SJCRH30 (cell line): Measurements from ENCODE around the gene PKD1. TPM values are rescaled to one million over a fixed set of nuclear protein-coding genes. Genes with fewer than 3 reads are reported as not detected.
"Not testable (repeated sequence)": the region's sequence is repeated elsewhere in the genome, so short reads cannot be mapped to it uniquely, and the experiment has no call there.

Experiments
- DNase-seq, 2 experiments: peaks; one replicate each; pipeline ENCODE4 v3.0.0-alpha.2; 2015 to 2020
- H3K27ac ChIP-seq: fragments of 250-450 bp; sonication (Bioruptor Pico); 2 replicates; pipeline ENCODE4 v1.5.1; 2020; ENCODE audit warnings: mild to moderate bottlenecking, moderate library complexity
- H3K27me3 ChIP-seq: fragments of 250-450 bp; sonication (Bioruptor Pico); 2 replicates; pipeline ENCODE4 v1.5.1; 2020; ENCODE audit warnings: mild to moderate bottlenecking, moderate library complexity
- H3K36me3 ChIP-seq: fragments of 250-450 bp; sonication (Bioruptor Pico); 2 replicates; pipeline ENCODE4 v1.5.1; 2020; ENCODE audit warnings: mild to moderate bottlenecking, moderate library complexity
- H3K4me1 ChIP-seq: fragments of 250-450 bp; sonication (Bioruptor Pico); 2 replicates; pipeline ENCODE4 v1.5.1; 2020; ENCODE audit warnings: mild to moderate bottlenecking, moderate library complexity
- H3K4me3 ChIP-seq: fragments of 250-450 bp; sonication (Bioruptor Pico); 2 replicates; pipeline ENCODE4 v1.5.1; 2020; ENCODE audit warnings: mild to moderate bottlenecking, moderate library complexity
- H3K9me3 ChIP-seq: fragments of 250-450 bp; sonication (Bioruptor Pico); replicated peaks from 2 replicates; pipeline ENCODE4 v1.5.1; 2020; ENCODE audit warnings: mild to moderate bottlenecking, moderate library complexity
- total RNA-seq: library from RNA; depleted of rRNA; stranded (reverse); fragments of >200 nt; shearing (Covaris generic); gene quantifications from 2 replicates; pipeline ENCODE4 v1.2.3, GENCODE V29; 2014

The PKD1 gene
- total RNA-seq, 1 experiment from 2014 or later: 51.9 TPM

DNA sequence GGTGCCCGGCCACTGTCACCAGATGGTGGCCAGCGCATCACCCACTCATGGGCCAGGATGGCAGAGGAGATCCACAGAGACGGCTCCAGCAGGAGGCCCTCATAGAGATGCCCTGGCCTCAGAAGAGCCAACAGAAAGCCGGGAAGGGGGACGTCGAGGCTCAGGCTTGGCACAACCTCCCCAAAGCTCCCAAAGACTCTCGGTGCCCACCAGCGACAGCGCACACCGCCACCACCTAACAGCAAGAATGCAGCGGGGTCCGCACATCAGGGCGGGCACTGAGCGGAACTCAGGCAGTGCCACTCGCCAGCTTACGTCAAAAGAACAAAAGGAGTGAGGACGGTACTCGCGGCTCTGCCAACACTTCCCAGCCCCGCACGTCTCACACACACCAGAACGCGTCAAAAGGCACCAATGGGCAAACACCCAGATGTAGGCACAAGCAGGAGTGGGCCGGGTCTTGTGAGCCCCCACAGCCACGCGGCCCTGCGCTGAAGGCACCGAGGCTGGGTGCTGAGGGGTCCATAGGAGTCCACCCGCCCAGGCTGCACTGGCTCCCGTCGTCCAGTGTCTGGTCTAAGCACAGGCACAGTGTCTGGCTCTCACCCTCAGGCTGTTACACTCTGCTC, 8.7 kb downstream of the PKD1 start:
- H3K27ac ChIP-seq, H3K4me3 ChIP-seq, H3K36me3 ChIP-seq, H3K4me1 ChIP-seq, DNase-seq, H3K27me3 ChIP-seq, H3K9me3 ChIP-seq: not testable (repeated sequence)

GRCh38 chr16:2126161-2126743, 9.4 kb downstream of the PKD1 start:
- not testable (repeated sequence) for H3K27me3 ChIP-seq, H3K27ac ChIP-seq, DNase-seq, H3K36me3 ChIP-seq, H3K4me1 ChIP-seq, H3K4me3 ChIP-seq, H3K9me3 ChIP-seq

GRCh38 chr16:2125609-2126008, 10.1 kb downstream of the PKD1 start:
- H3K27me3 ChIP-seq, H3K4me3 ChIP-seq, H3K36me3 ChIP-seq, DNase-seq, H3K4me1 ChIP-seq, H3K9me3 ChIP-seq: not testable (repeated sequence)
- peak overlapping the region; percentile 97 for H3K27ac ChIP-seq

DNA sequence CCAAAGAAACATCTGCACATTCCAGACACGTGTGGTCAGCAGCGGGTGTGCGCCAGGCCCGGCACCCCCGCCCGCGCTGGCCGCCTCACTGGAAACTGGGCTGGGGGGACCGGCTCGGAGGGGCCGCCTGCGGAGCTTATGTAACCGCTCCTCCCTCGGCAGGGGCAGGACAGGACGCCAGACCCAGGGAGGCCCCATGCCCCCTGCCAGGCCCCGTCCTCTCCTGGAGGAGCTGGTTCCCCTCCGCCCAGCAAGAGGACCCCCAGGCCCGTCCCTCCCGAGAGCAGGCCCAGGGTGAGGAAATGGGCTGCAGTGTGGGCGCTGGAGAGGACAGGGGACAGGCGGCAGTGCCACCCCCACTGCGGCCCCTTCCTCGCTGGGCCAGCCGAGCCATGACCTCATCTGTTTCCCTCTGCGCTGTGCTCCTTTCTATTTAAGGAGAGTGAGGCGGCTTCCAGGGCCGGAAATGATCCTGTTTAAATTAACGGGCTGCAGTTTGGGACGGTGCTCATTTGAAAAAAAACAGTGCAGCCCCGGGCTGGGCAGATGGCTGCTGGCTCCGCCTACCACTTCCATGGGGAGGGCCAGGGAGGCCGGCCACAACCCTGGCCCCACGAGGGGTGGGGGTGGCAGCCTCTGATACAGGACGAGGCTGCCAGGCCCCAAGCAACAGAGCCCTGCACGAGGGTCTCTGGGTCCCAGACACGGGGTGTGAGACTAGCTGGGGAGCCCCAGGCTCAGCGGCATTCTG, 10.8 kb downstream of the PKD1 start:
- H3K27me3 ChIP-seq, H3K9me3 ChIP-seq, H3K36me3 ChIP-seq, H3K4me1 ChIP-seq: not testable (repeated sequence)
- peak; percentile 79 for DNase-seq
- peak overlapping the region; percentile 97 for H3K27ac ChIP-seq
- H3K4me3 ChIP-seq: peak overlapping the region; percentile 57

DNA sequence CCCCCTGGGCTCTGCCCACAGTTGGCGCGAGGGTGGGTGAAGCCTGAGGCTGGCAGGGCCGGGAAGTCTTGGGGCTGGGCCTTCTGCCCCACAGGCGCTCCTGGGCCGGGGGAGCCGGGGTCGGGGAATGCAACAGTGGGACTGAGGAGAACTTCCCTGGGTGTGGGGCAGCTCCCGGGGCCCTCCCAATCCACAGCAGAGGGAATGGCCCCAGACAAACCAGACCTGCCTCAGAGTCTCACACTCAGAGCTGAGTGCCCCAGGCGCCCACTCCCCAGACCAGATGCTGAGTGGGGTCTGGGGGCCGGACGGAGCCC, 11.4 kb downstream of the PKD1 start:
- not testable (repeated sequence) for DNase-seq, H3K27me3 ChIP-seq, H3K9me3 ChIP-seq, H3K4me1 ChIP-seq, H3K36me3 ChIP-seq
- H3K4me3 ChIP-seq: peak overlapping the region; percentile 57
- peak overlapping the region; percentile 97 for H3K27ac ChIP-seq

GRCh38 chr16:2123706-2124376, 11.9 kb downstream of the PKD1 start:
- Histone ChIP-seq H3K4me3 (peak overlapping the region; percentile 57), H3K27ac (peak overlapping the region; percentile 97)
- not testable (repeated sequence) for H3K27me3 ChIP-seq, H3K9me3 ChIP-seq, H3K36me3 ChIP-seq, H3K4me1 ChIP-seq, DNase-seq

DNA sequence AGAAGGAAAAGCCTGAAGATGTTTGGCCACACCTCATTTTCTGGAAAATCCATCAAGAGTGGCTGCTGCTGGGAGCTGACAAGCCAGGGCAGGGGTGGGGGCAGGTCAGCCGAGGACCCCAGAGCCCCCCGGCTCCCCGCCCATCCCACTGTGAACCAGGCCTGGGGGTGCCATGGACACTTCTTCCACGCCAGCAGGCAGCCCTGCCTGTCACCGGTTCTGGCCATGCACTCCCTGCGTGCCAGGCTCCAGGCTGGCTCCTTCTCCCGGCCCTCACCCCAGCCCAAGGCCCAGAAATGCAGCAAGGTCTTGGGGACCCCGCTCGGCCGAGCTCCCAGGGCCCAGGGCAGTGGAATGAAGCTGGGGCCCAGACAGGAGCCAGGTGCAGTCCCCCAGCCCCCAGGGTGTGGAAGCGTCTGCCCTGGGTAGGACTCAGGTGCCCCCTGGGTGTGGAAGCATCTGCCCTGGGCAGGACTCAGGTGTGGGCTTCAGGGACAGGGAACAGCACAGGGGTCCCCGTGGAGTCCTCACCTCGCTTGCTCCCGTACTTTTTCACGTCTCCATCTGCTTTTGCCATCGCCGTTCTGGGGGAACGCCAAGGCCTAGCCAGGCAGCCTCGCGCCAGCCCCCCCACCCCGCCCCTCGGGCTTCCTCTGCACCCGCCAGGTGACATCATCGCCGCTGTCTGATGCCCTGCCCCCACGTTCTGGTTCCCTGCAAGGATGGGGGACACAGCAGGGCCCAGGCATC, 12.6 kb downstream of the PKD1 start:
- H3K4me1 ChIP-seq: not testable (repeated sequence)

DNA sequence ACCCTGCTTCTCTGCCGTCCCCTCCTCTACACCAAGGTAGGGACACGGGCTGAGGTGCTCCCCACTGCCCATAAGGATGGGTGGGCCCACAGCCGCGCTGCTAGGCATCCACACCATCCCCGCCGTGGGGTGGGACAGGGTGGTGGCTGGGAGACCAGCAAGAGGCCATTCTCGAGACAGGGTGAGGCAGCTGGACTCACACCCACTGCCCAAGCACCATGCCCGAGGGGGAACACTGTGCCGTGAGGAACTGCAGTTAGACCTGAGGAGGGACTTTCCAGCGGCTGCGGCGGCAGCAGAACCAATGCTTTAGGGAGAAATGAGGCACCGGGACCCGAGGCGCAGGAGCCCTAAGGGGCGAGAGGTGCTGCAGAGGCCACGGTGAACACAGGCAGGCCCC, 13.3 kb downstream of the PKD1 start:
- no peak overlapping the region for H3K27ac ChIP-seq
- H3K36me3 ChIP-seq: no peaks in the 10 kb centered on the region
- no peak overlapping the region for H3K4me3 ChIP-seq
- H3K4me1 ChIP-seq: 0 out of 2 replicates have a peak, but pooled peaks cover 2% of the 10 kb centered on the region
- no peaks in the 10 kb centered on the region for H3K27me3 ChIP-seq
- no peak for DNase-seq
- no peaks in the 10 kb centered on the region for H3K9me3 ChIP-seq

More for the DNA sequence above, 12.6 kb downstream of the PKD1 start:
- not testable (repeated sequence) for H3K27ac ChIP-seq, H3K27me3 ChIP-seq, H3K36me3 ChIP-seq, H3K4me3 ChIP-seq, DNase-seq, H3K9me3 ChIP-seq

GRCh38 chr16:2121853-2122252, 13.8 kb downstream of the PKD1 start:
- H3K4me3 ChIP-seq: no peak overlapping the region
- H3K9me3 ChIP-seq: no peaks in the 10 kb centered on the region
- no peak overlapping the region for H3K27ac ChIP-seq
- H3K27me3 ChIP-seq: no peaks in the 10 kb centered on the region
- H3K4me1 ChIP-seq: 0 out of 2 replicates have a peak, but pooled peaks cover 2% of the 10 kb centered on the region
- H3K36me3 ChIP-seq: no peaks in the 10 kb centered on the region
- DNase-seq: no peak

- H3K4me1 ChIP-seq, H3K9me3 ChIP-seq, DNase-seq, H3K27ac ChIP-seq, H3K36me3 ChIP-seq, H3K4me3 ChIP-seq, H3K27me3 ChIP-seq: not testable (repeated sequence)
Measured at GRCh38 chr16:2121325-2121724, 14.4 kb downstream of the PKD1 start.

- not testable (repeated sequence) for H3K4me3 ChIP-seq, H3K27me3 ChIP-seq, H3K4me1 ChIP-seq, H3K9me3 ChIP-seq, H3K27ac ChIP-seq, DNase-seq, H3K36me3 ChIP-seq
Measured at GRCh38 chr16:2117960-2118722, 17.6 kb downstream of the PKD1 start.

GRCh38 chr16:2117341-2117740, 18.4 kb downstream of the PKD1 start:
- DNase-seq, H3K27me3 ChIP-seq, H3K36me3 ChIP-seq, H3K4me3 ChIP-seq, H3K4me1 ChIP-seq, H3K9me3 ChIP-seq, H3K27ac ChIP-seq: not testable (repeated sequence)

DNA sequence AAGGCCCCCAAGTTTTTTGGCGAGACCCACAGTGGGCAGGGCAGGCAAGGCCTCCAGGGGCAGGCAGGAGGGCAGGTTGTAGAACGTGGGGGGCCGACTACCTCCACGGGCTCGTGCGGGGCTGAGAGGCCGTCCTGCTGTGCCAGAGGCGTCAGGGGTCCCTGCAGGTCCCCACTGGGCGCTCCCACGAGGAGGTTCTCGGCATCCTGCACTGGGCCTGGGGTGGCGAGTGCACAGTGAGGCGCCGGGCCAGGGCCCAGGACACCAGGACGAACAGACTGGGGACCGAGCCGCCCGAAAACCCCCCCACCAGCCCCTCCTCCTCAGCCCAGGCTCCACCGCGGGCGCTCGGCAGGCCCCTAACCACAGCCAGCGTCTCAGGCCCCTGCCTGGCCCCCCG, 19.3 kb downstream of the PKD1 start:
- H3K4me1 ChIP-seq: not testable (repeated sequence)

GRCh38 chr16:2115591-2115973, 20.1 kb downstream of the PKD1 start:
- no peaks in the 10 kb centered on the region for H3K9me3 ChIP-seq
- H3K4me1 ChIP-seq: no peaks in the 10 kb centered on the region
- no peak for DNase-seq
- no peaks in the 10 kb centered on the region for H3K36me3 ChIP-seq
- H3K27ac ChIP-seq: no peak overlapping the region
- no peak overlapping the region for H3K4me3 ChIP-seq
- H3K27me3 ChIP-seq: no peaks in the 10 kb centered on the region

More for the DNA sequence above, 19.3 kb downstream of the PKD1 start:
- H3K27me3 ChIP-seq, H3K9me3 ChIP-seq, H3K36me3 ChIP-seq, DNase-seq, H3K27ac ChIP-seq, H3K4me3 ChIP-seq: not testable (repeated sequence)
